ENCODE measurements around the gene SLU7. TPM values are rescaled to one million over a fixed set of nuclear protein-coding genes. Genes with fewer than 3 reads are reported as not detected.

The SLU7 gene
- 33.3 and 40.4 TPM in 2 replicates for total RNA-seq (2021)
- long read RNA-seq, transcript SLU7-201 (16 exons, 3,793 nt) = major isoform, 6 of 180 reads
- long read RNA-seq, partial matches to known transcripts = 153 of 180 reads
- long read RNA-seq, other reads (novel, unspliced or antisense) = 20 of 180 reads

DNA sequence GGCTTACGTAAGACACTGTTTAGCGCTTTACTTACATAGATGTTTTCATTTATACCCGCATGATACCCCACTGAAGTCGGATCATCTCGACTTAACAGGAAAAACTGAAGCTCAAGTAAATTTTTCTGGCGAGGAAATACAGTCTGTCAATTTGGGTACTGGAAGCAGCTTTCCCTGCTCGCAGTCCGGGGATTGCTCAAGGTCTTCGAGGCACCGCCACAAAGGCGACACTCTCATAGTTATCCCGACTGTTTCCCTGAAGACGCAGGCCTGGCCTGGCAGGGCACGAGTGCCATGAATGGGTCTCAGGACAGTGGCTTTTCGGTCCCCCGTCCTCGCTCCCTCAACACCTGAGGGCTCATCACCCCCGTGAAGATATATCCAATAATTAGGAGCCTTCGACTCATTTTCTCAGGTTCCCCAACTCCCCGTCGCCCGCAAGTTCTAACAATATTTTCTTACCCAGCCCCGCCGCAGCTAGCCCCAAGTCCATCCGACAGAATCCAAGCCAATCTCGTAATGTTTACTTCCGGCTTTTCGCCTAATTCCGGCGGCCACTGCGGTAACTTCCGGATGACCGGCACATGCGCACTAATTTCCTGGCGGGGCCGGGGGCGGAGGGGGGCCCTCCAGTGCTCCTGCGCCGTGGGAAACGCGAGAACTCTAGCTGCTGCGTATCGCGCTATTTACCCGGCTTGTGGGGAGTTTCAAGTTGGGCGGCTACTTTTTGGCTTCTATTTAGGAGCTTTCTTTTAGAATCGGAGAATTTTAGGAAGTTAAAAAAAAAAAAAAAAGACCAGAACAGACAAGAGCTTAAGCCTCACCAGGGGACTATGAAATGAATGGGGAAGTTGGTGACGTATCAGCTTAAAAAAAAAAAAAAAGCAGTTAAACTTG is at the start of gene SLU7:
TSS of gene SLU7 (minus strand) at position 521 of the 897 bp plus-strand sequence. CDS start 3,787 bp downstream, outside the sequence.
- H2BK12ac ChIP-seq (ENCODE audit: insufficient read length, low read depth, low read length) = no peak within 1 kb of the TSS
- H3K79me1 ChIP-seq (ENCODE audit: insufficient read depth, low read depth, low read length, poor library complexity, severe bottlenecking) = peaks cover 3% of the 10 kb centered on the region
- no peak within 1 kb of the TSS for H2BK15ac ChIP-seq (ENCODE audit: low read depth, low read length)
- no peak within 1 kb of the TSS for H2BK20ac ChIP-seq (ENCODE audit: low read depth, low read length, poor library complexity, severe bottlenecking)
- no peak within 1 kb of the TSS for H2AFZ ChIP-seq (ENCODE audit: low read length)
- TF ChIP-seq, protein P1, sequence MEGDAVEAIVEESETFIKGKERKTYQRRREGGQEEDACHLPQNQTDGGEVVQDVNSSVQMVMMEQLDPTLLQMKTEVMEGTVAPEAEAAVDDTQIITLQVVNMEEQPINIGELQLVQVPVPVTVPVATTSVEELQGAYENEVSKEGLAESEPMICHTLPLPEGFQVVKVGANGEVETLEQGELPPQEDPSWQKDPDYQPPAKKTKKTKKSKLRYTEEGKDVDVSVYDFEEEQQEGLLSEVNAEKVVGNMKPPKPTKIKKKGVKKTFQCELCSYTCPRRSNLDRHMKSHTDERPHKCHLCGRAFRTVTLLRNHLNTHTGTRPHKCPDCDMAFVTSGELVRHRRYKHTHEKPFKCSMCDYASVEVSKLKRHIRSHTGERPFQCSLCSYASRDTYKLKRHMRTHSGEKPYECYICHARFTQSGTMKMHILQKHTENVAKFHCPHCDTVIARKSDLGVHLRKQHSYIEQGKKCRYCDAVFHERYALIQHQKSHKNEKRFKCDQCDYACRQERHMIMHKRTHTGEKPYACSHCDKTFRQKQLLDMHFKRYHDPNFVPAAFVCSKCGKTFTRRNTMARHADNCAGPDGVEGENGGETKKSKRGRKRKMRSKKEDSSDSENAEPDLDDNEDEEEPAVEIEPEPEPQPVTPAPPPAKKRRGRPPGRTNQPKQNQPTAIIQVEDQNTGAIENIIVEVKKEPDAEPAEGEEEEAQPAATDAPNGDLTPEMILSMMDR (conservative IDR thresholded peaks at IDR 0.05) = no peak
- 0 out of 2 replicates have a peak within 1 kb of the TSS, but pooled peaks have one; percentile 39 for H3K14ac ChIP-seq (ENCODE audit: insufficient read depth, low read length)
- peak within 1 kb of the TSS; percentile 96 to 97 for H3K4me3 Mint-ChIP-seq
- H4K91ac ChIP-seq (ENCODE audit: insufficient read length, low read depth, low read length) = no peak within 1 kb of the TSS
- H3K27me3 ChIP-seq (ENCODE audit: insufficient read depth, low read length) = no peaks in the 10 kb centered on the region
- no peaks in the 10 kb centered on the region for H3K27me3 Mint-ChIP-seq (ENCODE audit: low read depth)
- no peak within 1 kb of the TSS for H3K23ac ChIP-seq (ENCODE audit: insufficient read length, low read depth, low read length)
- H3K9me3 ChIP-seq (ENCODE audit: control insufficient read depth, low read depth, low read length) = no peaks in the 10 kb centered on the region
- H2BK5ac ChIP-seq (ENCODE audit: insufficient read length, low read length) = no peak within 1 kb of the TSS
- H3K56ac ChIP-seq (ENCODE audit: insufficient read length, low read depth, low read length) = no peak within 1 kb of the TSS
- H4K8ac ChIP-seq (replicated peaks; ENCODE audit: insufficient read length, low read depth, low read length) = no peak within 1 kb of the TSS
- peaks cover 11 to 13% (median 11%) of the 10 kb centered on the region in 3 experiments; a peak in 6 of 7 replicates for H3K36me3 Mint-ChIP-seq (ENCODE audit: insufficient read depth in 1 of 3, low read depth in 3 of 3)
- no CpG with 5 or more reads among the region's 48 CpGs for WGBS (ENCODE audit: extremely low coverage, insufficient read length, low lambda C conversion rate)
- peaks cover 8% of the 10 kb centered on the region; the same call in 1 of the 2 replicates for H3K4me1 ChIP-seq (ENCODE audit: insufficient read depth, low read length)
- H2AK5ac ChIP-seq (ENCODE audit: insufficient read length, low read length) = no peak within 1 kb of the TSS
- peak; percentile 95 for DNase-seq
- H4K5ac ChIP-seq (ENCODE audit: insufficient read length, low read depth, low read length) = no peak within 1 kb of the TSS
- H3K4ac ChIP-seq (ENCODE audit: low read depth, low read length) = no peak within 1 kb of the TSS
- no peaks in the 10 kb centered on the region for H4K20me1 ChIP-seq (ENCODE audit: control insufficient read depth, insufficient read depth, insufficient read length)
- H3K18ac ChIP-seq (ENCODE audit: insufficient read length, low read depth, low read length) = no peak within 1 kb of the TSS
- peak within 1 kb of the TSS; percentile 45 for H3T11ph ChIP-seq (ENCODE audit: low read length)
- H3K27ac Mint-ChIP-seq = peak within 1 kb of the TSS; percentile 98 to 99 (median 99)
- H3K23me2 ChIP-seq (ENCODE audit: insufficient read length, low read depth, low read length, poor library complexity, severe bottlenecking) = peaks cover 5% of the 10 kb centered on the region
- peak within 1 kb of the TSS; percentile 81 for H3K9ac ChIP-seq (ENCODE audit: extremely low read depth, insufficient read length, low read length)
- H3K4me1 Mint-ChIP-seq = peaks cover 34 to 41% of the 10 kb centered on the region in 2 experiments
- no peaks in the 10 kb centered on the region for H3K9me3 Mint-ChIP-seq
- peaks cover 9% of the 10 kb centered on the region; the same call in 1 of the 2 replicates for H3K79me2 ChIP-seq (ENCODE audit: insufficient read depth, low read length)
- peak within 1 kb of the TSS; percentile 68 for H3K4me2 ChIP-seq (ENCODE audit: insufficient read depth, insufficient read length, low read length)
- peak within 1 kb of the TSS; percentile 89 for H3K27ac ChIP-seq (ENCODE audit: insufficient read length, low read depth, low read length)
- H2BK120ac ChIP-seq (ENCODE audit: low read depth, low read length, poor library complexity, severe bottlenecking) = no peak within 1 kb of the TSS

Measured in H9 (cell line).